MM.1S (cell line): ENCODE results near the gene SAMD13.

Experiments used
- DNase-seq: peaks from one replicate; pipeline ENCODE4 v3.0.0-alpha.2; 2015
- H2AFZ ChIP-seq: fragments of 300-600 bp; sonication (generic); 2 replicates; pipeline ENCODE4 v1.6.0; 2016; ENCODE audit warnings: antibody characterized with exemption, low read length
- H3F3A ChIP-seq: fragments of 300-600 bp; sonication (generic); 2 replicates; pipeline ENCODE4 v1.6.1; 2016; ENCODE audit warnings: mild to moderate bottlenecking, antibody characterized with exemption, low read length, moderate library complexity, mixed read lengths; ENCODE audit not compliant: insufficient read depth
- H3K27ac ChIP-seq: fragments of 300-600 bp; sonication (generic); 2 replicates; pipeline ENCODE4 v1.5.1; 2016; ENCODE audit warnings: mild to moderate bottlenecking, low read length
- H3K27me3 ChIP-seq: fragments of 300-600 bp; sonication (generic); replicated peaks from 2 replicates; pipeline ENCODE4 v1.6.0; 2016; ENCODE audit warnings: low read length; ENCODE audit not compliant: insufficient read depth
- H3K36me3 ChIP-seq: fragments of 300-600 bp; sonication (generic); replicated peaks from 2 replicates; pipeline ENCODE4 v1.6.1; 2016; ENCODE audit warnings: mild to moderate bottlenecking, low read length, mixed read lengths; ENCODE audit not compliant: insufficient read depth
- H3K4me1 ChIP-seq: fragments of 300-600 bp; sonication (generic); 2 replicates; pipeline ENCODE4 v1.6.1; 2016; ENCODE audit warnings: low read length, mixed read lengths
- H3K4me2 ChIP-seq: fragments of 300-600 bp; sonication (generic); 2 replicates; pipeline ENCODE4 v1.6.0; 2016; ENCODE audit warnings: low read depth, low read length
- H3K4me3 ChIP-seq: fragments of 300-600 bp; sonication (generic); 2 replicates; pipeline ENCODE4 v1.5.1; 2016; ENCODE audit warnings: low read length, mixed read lengths
- H3K79me2 ChIP-seq: fragments of 300-600 bp; sonication (generic); 2 replicates; pipeline ENCODE4 v1.6.1; 2016; ENCODE audit warnings: mixed run types, low read length, mixed read lengths
- H3K9ac ChIP-seq: fragments of 300-600 bp; sonication (generic); 2 replicates; pipeline ENCODE4 v1.6.1; 2016; ENCODE audit warnings: low read length, mixed read lengths
- H3K9me2 ChIP-seq: fragments of 300-600 bp; sonication (generic); replicated peaks from 2 replicates; pipeline ENCODE4 v1.6.1; 2016; ENCODE audit warnings: mild to moderate bottlenecking, low read length, mixed read lengths; ENCODE audit not compliant: insufficient read depth
- H3K9me3 ChIP-seq: fragments of 300-600 bp; sonication (generic); replicated peaks from 2 replicates; pipeline ENCODE4 v1.6.1; 2016; ENCODE audit warnings: mild to moderate bottlenecking, low read length, mixed read lengths; ENCODE audit not compliant: insufficient read depth
- H4K20me1 ChIP-seq: fragments of 300-600 bp; sonication (generic); 2 replicates; pipeline ENCODE4 v1.6.1; 2016; ENCODE audit warnings: mild to moderate bottlenecking, low read length, moderate library complexity, mixed read lengths; ENCODE audit not compliant: insufficient read depth
- EZH2 ChIP-seq: fragments of 300-600 bp; sonication (generic); optimal IDR thresholded peaks from 2 replicates; pipeline ENCODE3; 2017; ENCODE audit warnings: low read depth, mild to moderate bottlenecking, antibody characterized with exemption, low read length, mixed read lengths
- EZH2phosphoT487 ChIP-seq: fragments of 300-600 bp; sonication (generic); IDR thresholded peaks from 2 replicates; pipeline ENCODE4 v1.6.1; 2018; ENCODE audit warnings: antibody characterized with exemption, low read length
- TF ChIP-seq, protein P1 (sequence below): fragments of 300-600 bp; sonication (generic); IDR thresholded peaks from 2 replicates; pipeline ENCODE4 v1.5.1; 2016; ENCODE audit warnings: antibody characterized with exemption, low read length, mixed read lengths

Gene SAMD13

DNA sequence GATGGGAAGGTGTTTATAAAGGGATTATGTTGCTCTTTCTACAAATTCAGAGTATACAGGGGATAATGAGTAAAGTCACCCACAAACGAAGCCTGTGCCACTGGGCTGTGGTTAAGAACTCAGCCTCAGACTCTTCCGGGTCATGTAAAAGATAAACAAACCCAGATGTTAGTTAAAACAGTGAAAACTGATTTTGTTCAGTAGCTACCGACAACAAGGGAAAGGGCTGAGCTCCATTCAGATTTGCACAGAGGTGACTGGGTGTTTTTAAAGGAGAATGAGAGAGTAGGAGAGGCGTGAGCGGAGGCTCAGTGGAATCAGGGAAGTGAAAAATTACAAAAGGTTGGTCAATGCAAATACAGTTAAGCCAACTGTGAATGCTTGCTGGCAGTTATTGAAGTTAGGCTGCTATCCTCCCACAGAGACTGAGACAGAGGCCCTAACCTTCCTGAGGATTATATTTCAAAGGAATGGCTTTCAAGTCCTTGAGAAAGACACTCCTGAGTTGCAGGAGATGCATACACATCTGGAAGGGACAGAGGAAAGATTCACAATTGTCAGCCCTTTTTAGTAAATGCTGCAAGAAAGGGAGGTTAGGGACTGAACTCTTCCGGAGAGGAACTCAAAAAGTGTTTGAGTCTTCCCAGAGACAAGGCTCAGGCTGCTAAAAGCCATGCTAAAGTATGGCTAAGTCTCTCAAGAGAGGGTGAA is 29.9 kb upstream of the SAMD13 start:
- Histone ChIP-seq H3F3A (no peaks in the 10 kb centered on the region), H3K79me2 (no peaks in the 10 kb centered on the region), H3K4me2 (no peak overlapping the region; the same call in 1 of the 2 replicates), H4K20me1 (no peaks in the 10 kb centered on the region), H2AFZ (peak overlapping the region; percentile 23; the same call in 1 of the 2 replicates), H3K36me3 (no peaks in the 10 kb centered on the region), H3K9me3 (no peaks in the 10 kb centered on the region), H3K4me3 (no peak overlapping the region), H3K9me2 (no peaks in the 10 kb centered on the region), H3K27me3 (no peaks in the 10 kb centered on the region), H3K4me1 (no peaks in the 10 kb centered on the region), H3K27ac (no peak overlapping the region), H3K9ac (no peak overlapping the region)
- no peak for DNase-seq
- TF ChIP-seq EZH2phosphoT487: no peak
- no peak for TF ChIP-seq EZH2
- TF ChIP-seq, protein P1, sequence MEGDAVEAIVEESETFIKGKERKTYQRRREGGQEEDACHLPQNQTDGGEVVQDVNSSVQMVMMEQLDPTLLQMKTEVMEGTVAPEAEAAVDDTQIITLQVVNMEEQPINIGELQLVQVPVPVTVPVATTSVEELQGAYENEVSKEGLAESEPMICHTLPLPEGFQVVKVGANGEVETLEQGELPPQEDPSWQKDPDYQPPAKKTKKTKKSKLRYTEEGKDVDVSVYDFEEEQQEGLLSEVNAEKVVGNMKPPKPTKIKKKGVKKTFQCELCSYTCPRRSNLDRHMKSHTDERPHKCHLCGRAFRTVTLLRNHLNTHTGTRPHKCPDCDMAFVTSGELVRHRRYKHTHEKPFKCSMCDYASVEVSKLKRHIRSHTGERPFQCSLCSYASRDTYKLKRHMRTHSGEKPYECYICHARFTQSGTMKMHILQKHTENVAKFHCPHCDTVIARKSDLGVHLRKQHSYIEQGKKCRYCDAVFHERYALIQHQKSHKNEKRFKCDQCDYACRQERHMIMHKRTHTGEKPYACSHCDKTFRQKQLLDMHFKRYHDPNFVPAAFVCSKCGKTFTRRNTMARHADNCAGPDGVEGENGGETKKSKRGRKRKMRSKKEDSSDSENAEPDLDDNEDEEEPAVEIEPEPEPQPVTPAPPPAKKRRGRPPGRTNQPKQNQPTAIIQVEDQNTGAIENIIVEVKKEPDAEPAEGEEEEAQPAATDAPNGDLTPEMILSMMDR: no peak

DNA sequence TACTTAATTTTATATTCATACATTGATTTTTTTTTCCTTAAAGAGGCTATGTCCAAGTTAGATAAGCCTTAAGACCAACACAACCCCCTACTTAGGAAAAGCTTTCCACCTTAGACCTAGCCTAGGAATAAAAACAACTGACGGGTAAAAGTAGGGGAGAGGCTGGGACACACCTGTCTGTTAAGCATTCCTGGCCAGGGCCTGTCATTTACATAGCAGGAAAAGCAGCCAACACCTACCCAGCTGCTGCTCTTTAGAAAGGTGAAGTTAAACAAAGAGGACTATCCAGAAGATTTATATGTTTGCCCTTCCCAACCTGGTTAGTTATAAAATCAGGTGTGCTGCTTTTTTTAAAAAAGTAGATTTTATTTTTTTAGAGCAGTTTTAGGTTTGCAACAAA is 29.1 kb upstream of the SAMD13 start:
- H3K4me2 ChIP-seq: no peak overlapping the region
- H4K20me1 ChIP-seq: no peaks in the 10 kb centered on the region
- no peak overlapping the region for H2AFZ ChIP-seq
- H3K36me3 ChIP-seq: no peaks in the 10 kb centered on the region
- H3K27me3 ChIP-seq: no peaks in the 10 kb centered on the region
- DNase-seq: no peak
- H3K27ac ChIP-seq: no peak overlapping the region
- no peak overlapping the region for H3K9ac ChIP-seq
- H3K9me3 ChIP-seq: no peaks in the 10 kb centered on the region
- H3K79me2 ChIP-seq: no peaks in the 10 kb centered on the region
- H3K4me3 ChIP-seq: no peak overlapping the region
- H3F3A ChIP-seq: no peaks in the 10 kb centered on the region
- H3K4me1 ChIP-seq: no peaks in the 10 kb centered on the region
- H3K9me2 ChIP-seq: no peaks in the 10 kb centered on the region
- TF ChIP-seq EZH2phosphoT487 (no peak), EZH2 (no peak)
- TF ChIP-seq, protein P1: no peak

DNA sequence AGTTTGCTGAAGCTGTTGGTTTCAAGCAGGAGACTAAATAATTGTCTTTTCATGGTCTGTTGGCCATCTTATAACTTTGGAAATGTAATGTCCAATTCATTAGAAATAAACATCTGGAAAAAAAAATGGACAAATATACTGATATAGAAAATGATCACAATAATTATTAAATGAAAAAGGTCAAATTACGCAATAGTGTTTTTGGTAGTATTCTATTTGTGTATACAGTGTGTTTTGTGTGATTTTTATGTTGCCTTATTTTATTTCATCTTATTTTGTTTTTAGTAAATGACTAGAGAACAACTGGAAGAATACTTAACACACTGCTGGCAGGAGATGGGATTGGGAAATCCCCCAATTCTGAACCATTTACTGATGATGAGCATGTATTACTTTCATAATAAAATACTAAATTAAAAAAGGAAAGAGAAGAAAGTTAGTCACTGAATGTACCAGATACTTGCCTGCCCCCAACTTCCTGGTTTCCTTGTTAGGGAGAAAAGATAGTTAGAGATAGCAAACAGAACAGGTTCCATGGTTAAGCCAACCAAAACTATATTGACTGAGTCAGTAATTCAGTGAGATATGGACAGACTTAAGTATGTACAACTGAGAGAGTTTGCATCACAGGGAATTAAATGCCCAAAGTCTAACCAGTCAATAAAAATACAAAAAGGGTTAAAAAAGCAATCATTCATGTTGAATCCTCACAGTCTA is 24.0 kb upstream of the SAMD13 start:
- H3K4me2 ChIP-seq: no peak overlapping the region
- no peak overlapping the region for H3K4me3 ChIP-seq
- no peaks in the 10 kb centered on the region for H3K4me1 ChIP-seq
- H3K36me3 ChIP-seq: no peaks in the 10 kb centered on the region
- no peaks in the 10 kb centered on the region for H3K27me3 ChIP-seq
- no peaks in the 10 kb centered on the region for H3K9me3 ChIP-seq
- no peaks in the 10 kb centered on the region for H3F3A ChIP-seq
- TF ChIP-seq EZH2phosphoT487: no peak
- TF ChIP-seq, protein P1: no peak
- no peak for TF ChIP-seq EZH2
- no peaks in the 10 kb centered on the region for H3K9me2 ChIP-seq
- no peaks in the 10 kb centered on the region for H3K79me2 ChIP-seq
- H3K9ac ChIP-seq: no peak overlapping the region
- H3K27ac ChIP-seq: no peak overlapping the region
- H2AFZ ChIP-seq: no peak overlapping the region
- DNase-seq: no peak
- no peaks in the 10 kb centered on the region for H4K20me1 ChIP-seq
